ENCODE measurements around the gene TDRKH. TPM values are rescaled to one million over a fixed set of nuclear protein-coding genes. Genes with fewer than 3 reads are reported as not detected.
A peak's percentile ranks its signal among the peaks of the same experiment; 100 is the strongest.

TDRKH gene
- total RNA-seq, 1 donor from 2014 or later = 8.9 TPM

DNA sequence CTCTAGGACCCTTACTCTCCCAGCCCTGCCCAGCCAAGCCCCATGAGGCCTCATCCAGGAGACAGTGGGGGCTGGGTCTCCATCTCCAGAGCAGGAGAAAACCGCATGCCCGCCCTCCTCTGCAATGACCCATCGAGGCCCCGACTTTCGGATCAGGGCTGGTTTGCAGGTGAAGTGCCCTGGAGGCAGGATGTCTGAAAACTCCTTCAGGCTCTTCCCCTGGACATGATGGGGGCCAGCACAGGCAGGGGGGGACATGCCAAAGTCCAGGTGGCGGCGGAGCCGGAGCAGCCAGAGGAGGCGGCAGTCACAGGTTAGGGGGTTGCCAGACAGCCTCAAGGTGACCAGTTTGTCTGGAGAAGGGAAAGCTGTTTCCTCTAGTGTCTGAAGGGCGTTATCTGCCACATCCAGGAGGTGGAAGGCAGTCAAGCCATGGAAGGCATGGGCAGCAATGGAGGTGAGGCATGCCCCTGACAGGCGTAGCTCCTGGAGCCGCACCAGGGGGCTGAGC is 11.1 kb upstream of the TDRKH start:
- H3K4me3 Mint-ChIP-seq = no peak overlapping the region

DNA sequence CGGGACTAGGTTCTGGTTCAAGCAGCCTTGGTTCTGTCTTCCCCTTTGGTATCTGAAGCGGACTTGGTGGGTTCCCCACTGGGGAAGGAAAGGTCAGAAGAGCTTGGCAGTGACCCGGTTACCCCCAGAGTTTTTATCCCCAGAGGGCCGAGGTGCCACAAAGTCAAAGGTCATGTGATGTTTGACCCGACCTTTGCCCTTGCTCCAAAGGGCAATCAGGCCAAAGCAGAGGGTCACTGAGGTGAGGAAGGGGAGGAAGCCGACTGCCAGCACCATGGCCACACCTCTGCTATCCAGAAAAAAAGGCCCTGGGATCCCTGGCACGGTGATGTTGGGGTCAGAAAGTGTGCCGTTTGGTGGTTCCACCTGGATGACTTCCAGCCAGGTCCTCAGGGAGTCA is 10.5 kb upstream of the TDRKH start:
- Mint-ChIP-seq H3K4me3 (no peak overlapping the region), H3K36me3 (no peaks in the 10 kb centered on the region), H3K4me1 (ENCODE audit: unreplicated experiment) (peaks cover 7% of the 10 kb centered on the region), H3K27ac (no peak overlapping the region), H3K9me3 (no peaks in the 10 kb centered on the region), H3K27me3 (peaks cover 60% of the 10 kb centered on the region)
- no peak for DNase-seq (ENCODE audit: extremely low spot score, unreplicated experiment)
- no peak for TF ChIP-seq CTCF (conservative IDR thresholded peaks at IDR 0.05)

More for the DNA sequence above, 11.1 kb upstream of the TDRKH start:
- no peaks in the 10 kb centered on the region for H3K36me3 Mint-ChIP-seq
- DNase-seq (ENCODE audit: extremely low spot score, unreplicated experiment) = no peak
- no peak for TF ChIP-seq CTCF (conservative IDR thresholded peaks at IDR 0.05)
- peaks cover 7% of the 10 kb centered on the region for H3K4me1 Mint-ChIP-seq (ENCODE audit: unreplicated experiment)
- H3K27me3 Mint-ChIP-seq = peaks cover 60% of the 10 kb centered on the region
- no peak overlapping the region for H3K27ac Mint-ChIP-seq
- H3K9me3 Mint-ChIP-seq = no peaks in the 10 kb centered on the region

DNA sequence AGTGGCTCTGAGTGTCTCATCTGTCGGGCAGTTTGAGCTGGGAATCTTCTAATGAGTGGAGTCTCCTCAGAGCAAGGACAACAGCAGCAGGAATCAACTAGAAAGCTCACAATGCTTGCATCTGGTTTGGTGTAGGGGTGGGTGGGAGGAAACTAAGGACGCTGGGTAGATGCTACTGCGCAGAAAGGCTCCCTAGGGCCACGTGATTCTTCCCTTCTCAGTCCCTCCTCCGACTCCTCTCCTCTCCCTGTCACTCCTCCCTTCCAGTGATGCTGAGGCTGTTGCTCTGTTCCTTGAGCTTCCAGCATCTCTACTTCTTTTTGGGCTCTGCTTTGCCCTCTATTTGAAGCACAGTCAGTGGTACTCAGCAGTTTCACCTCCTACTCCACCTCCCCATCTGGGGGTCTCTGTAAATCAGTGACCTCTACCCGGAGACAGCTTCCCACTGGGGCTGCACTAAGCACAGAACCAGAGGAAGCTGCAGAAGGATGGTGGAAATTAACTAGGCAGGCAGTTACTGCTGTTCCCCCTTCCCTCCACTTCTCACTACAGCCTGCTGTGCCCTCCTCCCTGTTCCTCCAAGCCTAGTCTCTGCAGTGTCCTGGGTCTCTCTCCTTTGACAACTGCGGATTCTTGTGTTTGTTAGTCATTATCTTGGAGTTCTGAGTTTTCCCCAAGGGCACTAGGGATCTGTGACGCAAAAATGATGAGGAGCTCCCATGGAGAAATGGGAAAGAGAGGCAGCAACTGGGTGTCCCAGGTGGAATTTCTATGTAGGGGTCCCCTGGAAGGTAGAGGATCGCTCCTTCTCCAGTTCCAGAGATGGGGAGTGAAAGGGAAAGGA is 9.1 kb upstream of the TDRKH start:
- peaks cover 54% of the 10 kb centered on the region for H3K27me3 Mint-ChIP-seq
- H3K4me1 Mint-ChIP-seq (ENCODE audit: unreplicated experiment) = peaks cover 7% of the 10 kb centered on the region
- TF ChIP-seq CTCF (conservative IDR thresholded peaks at IDR 0.05) = no peak
- no peaks in the 10 kb centered on the region for H3K36me3 Mint-ChIP-seq
- no peak for DNase-seq (ENCODE audit: extremely low spot score, unreplicated experiment)
- no peak overlapping the region for H3K27ac Mint-ChIP-seq
- no peaks in the 10 kb centered on the region for H3K9me3 Mint-ChIP-seq
- no peak overlapping the region for H3K4me3 Mint-ChIP-seq

DNA sequence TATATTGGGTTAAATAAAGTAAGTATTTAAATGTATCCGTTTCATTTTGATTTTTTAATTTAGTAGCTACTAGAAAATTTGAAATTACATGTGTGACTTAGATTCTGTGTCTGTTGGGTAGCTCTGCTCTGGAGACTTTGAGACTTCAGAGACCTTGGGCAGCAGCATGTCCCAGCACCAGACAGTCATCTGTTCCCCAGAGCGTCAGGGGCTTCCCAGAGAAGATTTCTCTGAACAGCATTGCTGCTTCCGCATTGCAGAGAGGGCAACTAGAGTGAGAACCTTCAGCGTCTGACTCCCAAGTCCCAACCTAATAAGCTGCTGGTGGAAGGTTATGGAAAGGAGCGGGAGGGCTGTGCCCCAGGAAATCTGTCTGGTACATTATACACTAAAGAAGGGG is 8.3 kb upstream of the TDRKH start:
- TF ChIP-seq CTCF (conservative IDR thresholded peaks at IDR 0.05) = no peak
- DNase-seq (ENCODE audit: extremely low spot score, unreplicated experiment) = no peak
- Mint-ChIP-seq H3K27ac (no peak overlapping the region), H3K36me3 (no peaks in the 10 kb centered on the region), H3K27me3 (peaks cover 46% of the 10 kb centered on the region), H3K4me3 (no peak overlapping the region), H3K4me1 (ENCODE audit: unreplicated experiment) (peaks cover 7% of the 10 kb centered on the region), H3K9me3 (no peaks in the 10 kb centered on the region)

DNA sequence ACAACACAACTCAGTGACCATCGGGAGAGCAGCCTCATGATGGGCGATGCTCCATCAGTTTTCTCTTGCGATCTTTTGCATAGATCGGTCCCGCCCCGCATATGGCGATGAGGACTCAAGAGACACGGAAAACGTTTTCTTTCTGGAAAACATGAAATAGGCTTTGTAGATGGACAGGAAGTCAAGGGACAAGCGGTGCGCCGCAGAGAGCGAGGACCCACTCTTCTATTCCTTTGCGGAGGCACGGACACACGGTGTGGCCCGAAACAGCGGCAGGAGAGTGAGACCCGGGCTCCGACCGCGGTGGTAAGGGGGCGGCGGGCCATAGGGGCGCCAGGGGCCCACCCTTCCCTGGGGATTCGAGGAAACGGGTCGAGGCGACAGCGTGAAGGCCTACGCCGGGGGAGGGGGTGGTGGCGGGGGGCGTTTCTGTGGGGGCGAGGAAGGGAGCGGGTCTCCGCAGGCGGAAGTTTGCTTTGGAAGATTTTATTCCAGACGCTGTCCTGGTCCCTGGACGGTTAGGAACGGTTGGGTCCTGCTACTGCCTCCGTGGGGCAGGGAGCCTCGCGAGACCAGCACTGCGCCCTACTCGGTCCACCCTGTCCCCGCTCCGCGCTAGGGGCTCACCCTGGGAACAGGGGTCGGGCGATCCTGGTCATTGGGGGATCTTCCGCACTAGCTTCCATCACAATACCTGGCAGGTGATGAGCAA is 796 bp upstream of the TDRKH start:
- no peak for TF ChIP-seq CTCF (conservative IDR thresholded peaks at IDR 0.05)
- no peak for DNase-seq (ENCODE audit: extremely low spot score, unreplicated experiment)
- no peaks in the 10 kb centered on the region for H3K9me3 Mint-ChIP-seq
- peaks cover 4% of the 10 kb centered on the region for H3K36me3 Mint-ChIP-seq
- H3K4me3 Mint-ChIP-seq = peak overlapping the region; percentile 97
- H3K27ac Mint-ChIP-seq = peak overlapping the region; percentile 92
- H3K27me3 Mint-ChIP-seq = peaks cover 24% of the 10 kb centered on the region
- peaks cover 7% of the 10 kb centered on the region for H3K4me1 Mint-ChIP-seq (ENCODE audit: unreplicated experiment)
